Measurements from ENCODE around the gene LIX1L. TPM values are rescaled to one million over a fixed set of nuclear protein-coding genes. Genes with fewer than 3 reads are reported as not detected.

Gene LIX1L
- total and polyA plus RNA-seq, 2 of the 13 experiments (the other 11 are each of a cell fraction or from before 2014, with no cell fraction given), result 8.1 to 24.9 TPM

- TF ChIP-seq AKNA (CRISPR knock-in tag; IDR thresholded peaks at IDR 0.05; ENCODE audit: borderline replicate concordance) (no peak), EEA1 (CRISPR knock-in tag; IDR thresholded peaks at IDR 0.05; ENCODE audit: borderline replicate concordance) (no peak), EP300 (IDR thresholded peaks at IDR 0.05; ENCODE audit: low read depth in 2 of 2, low read length in 2 of 2) (peak in 1 of 2 experiments; percentile 90; a peak in 2 of 4 replicates), EP300 (CRISPR knock-in tag; IDR thresholded peaks at IDR 0.05; ENCODE audit: borderline replicate concordance) (peak; percentile 91), PAX8 (CRISPR knock-in tag; IDR thresholded peaks at IDR 0.05; ENCODE audit: borderline replicate concordance) (no peak), AHDC1 (CRISPR knock-in tag; IDR thresholded peaks at IDR 0.05; ENCODE audit: borderline replicate concordance) (peak; percentile 84; the same call in 1 of the 2 replicates), SMC3 (IDR thresholded peaks at IDR 0.05; ENCODE audit: low read length) (peak; percentile 96), SP2 (CRISPR knock-in tag; IDR thresholded peaks at IDR 0.05) (no peak), CBX5 (CRISPR knock-in tag; IDR thresholded peaks at IDR 0.05; ENCODE audit: borderline replicate concordance) (peak; percentile 31; the same call in 1 of the 2 replicates), ZBTB25 (CRISPR knock-in tag; IDR thresholded peaks at IDR 0.05) (peak; percentile 75), BRF2 (CRISPR knock-in tag; IDR thresholded peaks at IDR 0.05) (peak; percentile 34; the same call in 1 of the 2 replicates), HOXA3 (CRISPR knock-in tag; IDR thresholded peaks at IDR 0.05) (peak; percentile 81)
These were observed 66.0 kb downstream of the LIX1L start (continued) for GRCh38 chr1:145891587-145892485.

Measured in HepG2 (cell line).